Thyroid gland (tissue), 4 donors: ENCODE results near the gene UNC13A. TPM values are rescaled to one million over a fixed set of nuclear protein-coding genes. Genes with fewer than 3 reads are reported as not detected.

Source experiments
- DNase-seq, 2 donors: peaks; one replicate each; pipeline ENCODE4 v3.0.0-alpha.2; 2019
- H3K27ac ChIP-seq, 3 donors: fragments of 200-600 bp; sonication (generic); 1 replicate in 2 of 3; 2 replicates in 1 of 3; pipeline ENCODE4 v1.5.1; 2016 to 2019; ENCODE audit warnings: mild to moderate bottlenecking in 1 of 3, moderate library complexity in 1 of 3
- H3K27me3 ChIP-seq: fragments of 200-600 bp; sonication (generic); one replicate; pipeline ENCODE4 v1.5.1; 2019
- H3K36me3 ChIP-seq, 2 donors: fragments of 200-600 bp; sonication (generic); one replicate each; pipeline ENCODE4 v1.5.1; 2016 to 2019
- H3K4me1 ChIP-seq, 2 donors: fragments of 200-600 bp; sonication (generic); one replicate each; pipeline ENCODE4 v1.5.1; 2017 to 2019
- H3K4me3 ChIP-seq, 3 donors: fragments of 200-600 bp; sonication (generic); replicated peaks in 1 of 3; 1 replicate in 2 of 3; 2 replicates in 1 of 3; pipeline ENCODE4 v1.5.1; 2016; ENCODE audit warnings: mild to moderate bottlenecking in 1 of 3
- H3K9me3 ChIP-seq: fragments of 200-600 bp; sonication (generic); one replicate; pipeline ENCODE4 v1.5.1; 2017
- POLR2A ChIP-seq, 2 donors: fragments of 450-650 bp; IDR thresholded peaks; one replicate each; pipeline ENCODE4 v1.6.1; 2017; ENCODE audit warnings: antibody characterized with exemption in 2 of 2, mild to moderate bottlenecking in 2 of 2, moderate library complexity in 1 of 2
- WGBS, 2 donors: methylation state at CpG; one replicate each; pipeline ENCODE4 v1.1.5; 2017; 5-methylcytosine and 5-hydroxymethylcytosine counted together
- intact Hi-C: fragments of 100-400 bp; cut with DNase I; formaldehyde crosslinking; loops from one replicate; pipeline ENCODE4 v1.15.1; 2023
- total RNA-seq, 4 donors: library from RNA; depleted of rRNA; stranded (reverse); fragments of >200 nt; gene quantifications; one replicate each; pipeline ENCODE4 v1.2.3, GENCODE V29; 2016
- TF ChIP-seq, protein P1 (sequence below), 6 experiments: fragments of 200-600 bp in 3 of 6; fragments of 450-650 bp in 3 of 6; sonication (generic) in 3 of 6; IDR thresholded peaks; one replicate each; pipeline ENCODE4 v1.5.1; 2016 to 2019; ENCODE audit warnings: antibody characterized with exemption in 6 of 6, mild to moderate bottlenecking in 2 of 6, inconsistent platforms in 1 of 6, moderate library complexity in 1 of 6

UNC13A gene
- total RNA-seq, 4 donors from 2014 or later = under 0.01 to 2.7 (median 0.21) TPM

DNA sequence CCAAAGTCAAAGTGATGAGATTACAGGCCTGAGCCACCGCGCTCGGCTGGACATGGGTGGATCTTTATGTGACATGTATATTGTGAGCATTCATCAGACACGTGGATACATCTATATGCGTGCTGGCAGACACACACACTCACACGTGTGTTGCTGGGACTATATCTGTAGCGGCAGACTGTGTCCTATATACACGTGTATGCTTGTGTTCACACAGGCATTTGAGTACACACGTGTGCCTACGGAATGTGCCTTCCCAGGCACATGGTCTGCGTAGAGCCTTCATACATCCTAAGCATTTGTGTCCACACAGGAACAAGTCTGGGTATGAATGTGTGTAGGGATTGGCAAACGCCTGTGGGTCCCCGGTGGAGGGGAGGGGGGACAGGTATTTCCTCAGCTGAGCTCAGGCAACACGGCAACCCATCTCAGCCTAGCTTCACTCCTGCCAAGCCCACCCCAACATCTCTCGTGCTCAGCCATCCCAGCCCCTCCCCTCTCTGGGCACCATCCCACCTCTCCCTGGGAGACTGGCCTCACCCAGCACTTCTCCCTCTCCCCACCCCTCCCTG, 2.6 kb downstream of the UNC13A start:
- Histone ChIP-seq H3K9me3 (no peaks in the 10 kb centered on the region), H3K27me3 (peaks cover 11% of the 10 kb centered on the region), H3K4me3 (no peak overlapping the region), H3K4me1 (peaks cover 0 to 17% of the 10 kb centered on the region in 2 donors), H3K27ac (no peak overlapping the region), H3K36me3 (no peaks in the 10 kb centered on the region)
- intact Hi-C loops = no loop called here
- WGBS, 2 donors = 50 to 52% methylated on average over 15 of the region's 15 CpGs
- TF ChIP-seq, protein P1, sequence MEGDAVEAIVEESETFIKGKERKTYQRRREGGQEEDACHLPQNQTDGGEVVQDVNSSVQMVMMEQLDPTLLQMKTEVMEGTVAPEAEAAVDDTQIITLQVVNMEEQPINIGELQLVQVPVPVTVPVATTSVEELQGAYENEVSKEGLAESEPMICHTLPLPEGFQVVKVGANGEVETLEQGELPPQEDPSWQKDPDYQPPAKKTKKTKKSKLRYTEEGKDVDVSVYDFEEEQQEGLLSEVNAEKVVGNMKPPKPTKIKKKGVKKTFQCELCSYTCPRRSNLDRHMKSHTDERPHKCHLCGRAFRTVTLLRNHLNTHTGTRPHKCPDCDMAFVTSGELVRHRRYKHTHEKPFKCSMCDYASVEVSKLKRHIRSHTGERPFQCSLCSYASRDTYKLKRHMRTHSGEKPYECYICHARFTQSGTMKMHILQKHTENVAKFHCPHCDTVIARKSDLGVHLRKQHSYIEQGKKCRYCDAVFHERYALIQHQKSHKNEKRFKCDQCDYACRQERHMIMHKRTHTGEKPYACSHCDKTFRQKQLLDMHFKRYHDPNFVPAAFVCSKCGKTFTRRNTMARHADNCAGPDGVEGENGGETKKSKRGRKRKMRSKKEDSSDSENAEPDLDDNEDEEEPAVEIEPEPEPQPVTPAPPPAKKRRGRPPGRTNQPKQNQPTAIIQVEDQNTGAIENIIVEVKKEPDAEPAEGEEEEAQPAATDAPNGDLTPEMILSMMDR (IDR thresholded peaks at IDR 0.05) = no peak
- no peak for DNase-seq

DNA sequence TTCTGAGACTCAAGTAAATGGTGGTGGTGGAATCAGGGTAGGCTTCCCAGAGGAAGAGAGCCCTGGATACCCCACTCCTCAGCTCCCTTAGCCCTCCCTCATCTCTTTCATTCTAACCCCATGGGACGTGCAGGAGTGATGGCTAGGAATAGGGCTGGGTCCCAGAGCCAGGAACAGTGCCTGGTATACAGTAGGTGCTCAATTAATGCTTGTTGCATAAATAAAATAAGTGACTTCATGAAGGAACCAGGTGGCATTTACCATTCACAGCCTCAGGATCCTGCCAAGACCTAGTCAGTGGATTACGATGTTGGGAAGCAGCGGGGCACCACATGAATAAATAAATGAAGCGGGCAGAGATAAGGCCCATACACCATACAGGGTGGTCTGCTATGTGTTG, 3.9 kb downstream of the UNC13A start:
- no peak for DNase-seq
- Histone ChIP-seq H3K27ac (no peak overlapping the region), H3K4me3 (no peak overlapping the region), H3K36me3 (no peaks in the 10 kb centered on the region), H3K4me1 (peaks cover 0 to 26% of the 10 kb centered on the region in 2 donors), H3K9me3 (no peaks in the 10 kb centered on the region), H3K27me3 (peaks cover 11% of the 10 kb centered on the region)
- intact Hi-C loops = no loop called here
- TF ChIP-seq, protein P1 (IDR thresholded peaks at IDR 0.05) = no peak
- no peak for TF ChIP-seq POLR2A (IDR thresholded peaks at IDR 0.05)
- 60 to 82% methylated on average over 4 of the region's 4 CpGs for WGBS, 2 donors

DNA sequence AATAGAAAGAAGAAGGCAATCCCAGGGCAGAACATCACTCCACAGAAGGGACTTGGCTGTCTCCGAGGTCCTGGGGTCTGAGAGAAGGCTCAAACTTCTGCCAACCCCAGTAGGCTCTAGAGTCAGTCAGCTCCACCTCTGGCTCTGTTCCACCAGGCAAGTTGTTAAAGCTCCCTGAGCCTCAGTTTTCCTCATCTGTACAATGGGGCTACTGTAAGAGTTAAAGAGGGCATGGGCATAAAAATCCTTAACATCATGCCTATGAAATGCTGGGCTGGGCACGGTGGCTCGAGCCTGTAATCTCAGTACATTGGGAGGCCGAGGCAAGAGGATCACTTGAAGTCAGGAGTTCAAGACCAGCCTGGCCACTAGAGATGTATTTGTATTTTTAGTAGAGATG, 5.1 kb downstream of the UNC13A start:
- H3K9me3 ChIP-seq = no peaks in the 10 kb centered on the region
- intact Hi-C loops = no loop called here
- peaks cover 11% of the 10 kb centered on the region for H3K27me3 ChIP-seq
- H3K4me3 ChIP-seq = no peak overlapping the region
- WGBS, 2 donors = 82 to 90% methylated on average over 4 of the region's 4 CpGs
- H3K27ac ChIP-seq = no peak overlapping the region
- no peak for TF ChIP-seq POLR2A (IDR thresholded peaks at IDR 0.05)
- TF ChIP-seq, protein P1 (IDR thresholded peaks at IDR 0.05) = no peak
- peaks cover 0 to 22% of the 10 kb centered on the region in 2 donors for H3K4me1 ChIP-seq
- no peaks in the 10 kb centered on the region for H3K36me3 ChIP-seq
- DNase-seq = no peak

DNA sequence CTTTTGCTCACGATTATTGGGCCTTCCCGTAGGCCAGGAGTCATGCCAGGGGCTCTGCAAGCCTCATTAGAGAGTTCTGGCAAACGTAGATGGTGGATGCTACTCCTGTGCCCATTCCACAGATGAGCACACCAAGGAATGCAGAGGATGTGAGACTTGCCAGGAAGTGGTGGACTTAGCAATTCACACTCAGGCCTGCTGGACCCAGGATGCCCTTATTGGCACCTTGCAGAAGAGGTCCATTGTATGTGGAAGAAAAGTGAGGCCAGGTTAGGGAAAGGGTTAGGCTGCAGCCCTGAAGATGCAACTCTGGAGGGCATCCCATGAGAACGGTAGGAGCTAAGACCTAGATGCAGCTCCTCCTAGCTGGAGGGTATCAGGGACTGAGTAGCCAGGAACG, 5.9 kb downstream of the UNC13A start:
- H3K27ac ChIP-seq = no peak overlapping the region
- H3K36me3 ChIP-seq = no peaks in the 10 kb centered on the region
- no peak for TF ChIP-seq POLR2A (IDR thresholded peaks at IDR 0.05)
- TF ChIP-seq, protein P1 (IDR thresholded peaks at IDR 0.05) = no peak
- DNase-seq = no peak
- intact Hi-C loops = no loop called here
- H3K27me3 ChIP-seq = peaks cover 4% of the 10 kb centered on the region
- WGBS, 2 donors = 70 to 71% methylated on average over 5 of the region's 5 CpGs
- H3K4me1 ChIP-seq = peaks cover 0 to 17% of the 10 kb centered on the region in 2 donors
- no peaks in the 10 kb centered on the region for H3K9me3 ChIP-seq
- H3K4me3 ChIP-seq = no peak overlapping the region

DNA sequence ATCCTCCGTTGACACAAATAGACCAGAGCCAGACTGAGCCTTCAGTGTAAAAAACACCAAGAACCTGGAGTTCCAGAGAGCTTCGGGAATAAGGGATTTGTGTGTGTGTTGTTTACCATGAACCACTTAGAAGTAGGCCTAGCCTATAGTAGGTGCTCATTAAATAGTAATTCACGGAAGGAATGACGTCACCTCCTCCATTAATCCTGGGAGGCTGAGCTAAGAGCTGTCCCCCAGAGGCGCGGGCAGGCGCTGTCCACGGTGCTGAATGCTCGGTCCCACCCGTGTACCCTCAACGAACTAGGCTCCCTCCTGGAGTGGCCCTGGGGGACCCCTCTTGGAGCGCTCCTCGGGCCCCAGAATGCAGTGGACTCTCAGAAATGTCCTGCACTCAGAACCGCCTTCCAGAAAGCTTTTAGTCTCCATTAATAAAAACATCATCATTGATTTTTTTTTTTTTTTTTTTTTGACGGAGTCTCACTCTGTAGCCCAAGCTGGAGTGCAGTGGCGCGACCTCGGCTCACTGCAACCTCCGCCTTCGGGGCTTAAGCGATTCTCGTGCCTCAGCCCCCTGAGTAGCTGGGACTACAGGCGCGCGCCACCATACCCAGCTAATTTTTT, 6.5 kb downstream of the UNC13A start:
- Histone ChIP-seq H3K36me3 (no peaks in the 10 kb centered on the region), H3K4me1 (peaks cover 0 to 12% of the 10 kb centered on the region in 2 donors), H3K4me3 (no peak overlapping the region), H3K27ac (no peak overlapping the region), H3K9me3 (no peaks in the 10 kb centered on the region), H3K27me3 (no peaks in the 10 kb centered on the region)
- DNase-seq = no peak
- 52 to 53% methylated on average over 25 of the region's 25 CpGs for WGBS, 2 donors
- intact Hi-C loops = no loop called here
- TF ChIP-seq, protein P1 (IDR thresholded peaks at IDR 0.05) = no peak
- TF ChIP-seq POLR2A (IDR thresholded peaks at IDR 0.05) = no peak
